GM19035 (cell line): ENCODE results near the gene KYAT1.

ENCODE experiments used
- ATAC-seq: cut with Tn5 transposase; IDR thresholded peaks from one replicate; pipeline ENCODE4 v1.9.1; 2021; ENCODE audit not compliant: unreplicated experiment

Gene KYAT1

DNA sequence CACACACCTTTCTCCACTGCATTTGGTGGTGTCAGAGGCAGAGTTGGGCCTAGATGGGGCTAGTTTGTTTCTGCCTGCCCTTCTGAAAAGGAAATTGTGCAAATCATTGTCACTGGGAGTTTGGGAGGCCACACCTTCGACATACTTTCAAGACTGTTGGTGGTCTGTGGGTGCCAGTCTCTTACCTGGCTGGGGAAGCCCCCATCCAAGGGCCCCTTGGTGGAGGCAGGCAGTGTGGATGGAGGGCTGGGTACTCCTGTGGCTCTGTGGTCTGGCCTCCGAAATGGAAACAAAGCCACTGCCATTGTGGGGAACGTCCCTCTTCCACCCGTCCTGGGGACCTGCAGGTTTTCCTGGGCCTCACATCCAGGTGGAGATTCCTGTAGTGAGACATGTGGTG lies 28.1 kb upstream of the KYAT1 start:
- ATAC-seq = no peak

DNA sequence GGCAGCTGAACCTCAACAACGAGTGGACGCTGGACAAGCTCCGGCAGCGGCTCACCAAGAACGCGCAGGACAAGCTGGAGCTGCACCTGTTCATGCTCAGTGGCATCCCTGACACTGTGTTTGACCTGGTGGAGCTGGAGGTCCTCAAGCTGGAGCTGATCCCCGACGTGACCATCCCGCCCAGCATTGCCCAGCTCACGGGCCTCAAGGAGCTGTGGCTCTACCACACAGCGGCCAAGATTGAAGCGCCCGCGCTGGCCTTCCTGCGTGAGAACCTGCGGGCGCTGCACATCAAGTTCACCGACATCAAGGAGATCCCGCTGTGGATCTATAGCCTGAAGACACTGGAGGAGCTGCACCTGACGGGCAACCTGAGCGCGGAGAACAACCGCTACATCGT lies 26.6 kb upstream of the KYAT1 start:
- no peak for ATAC-seq

DNA sequence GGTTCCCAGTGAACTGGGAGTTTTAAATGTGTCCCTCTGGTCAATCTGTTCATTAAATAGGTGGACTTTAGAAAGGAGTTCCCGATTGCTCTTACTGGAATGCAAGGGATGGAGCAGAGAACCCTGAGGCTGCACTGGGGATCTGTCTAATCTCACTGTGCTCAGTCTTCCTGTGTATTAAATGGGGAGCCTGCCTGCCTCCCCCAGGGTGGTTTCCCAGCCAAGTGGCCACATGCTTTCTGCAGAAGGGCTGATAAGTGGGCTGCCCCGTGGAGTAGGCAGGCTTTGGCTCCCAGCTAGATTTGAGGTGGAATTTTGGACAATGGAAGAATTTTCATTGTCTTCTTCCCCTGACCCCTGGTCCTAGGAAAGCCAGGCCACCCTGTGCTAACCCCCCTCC lies 25.0 kb upstream of the KYAT1 start:
- ATAC-seq = no peak

DNA sequence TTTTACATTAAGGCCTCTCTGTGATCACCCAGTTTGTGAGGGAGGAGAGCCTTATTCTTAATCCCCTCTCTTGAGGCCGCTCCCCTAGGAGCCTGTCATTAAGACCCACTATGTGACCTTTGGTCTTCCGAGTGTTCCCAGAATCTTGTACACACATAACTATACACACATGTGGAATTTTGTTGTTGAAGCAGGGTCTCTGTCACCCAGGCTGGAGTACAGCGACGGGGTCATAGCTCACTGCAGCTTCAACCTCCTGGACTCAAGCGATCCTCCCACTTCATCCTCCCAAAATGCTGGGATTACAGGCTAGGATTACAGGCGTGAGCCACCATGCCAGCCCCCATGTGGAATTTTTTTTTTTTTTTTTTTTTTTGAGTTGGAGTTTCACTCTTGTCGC lies 24.2 kb upstream of the KYAT1 start:
- ATAC-seq = no peak

DNA sequence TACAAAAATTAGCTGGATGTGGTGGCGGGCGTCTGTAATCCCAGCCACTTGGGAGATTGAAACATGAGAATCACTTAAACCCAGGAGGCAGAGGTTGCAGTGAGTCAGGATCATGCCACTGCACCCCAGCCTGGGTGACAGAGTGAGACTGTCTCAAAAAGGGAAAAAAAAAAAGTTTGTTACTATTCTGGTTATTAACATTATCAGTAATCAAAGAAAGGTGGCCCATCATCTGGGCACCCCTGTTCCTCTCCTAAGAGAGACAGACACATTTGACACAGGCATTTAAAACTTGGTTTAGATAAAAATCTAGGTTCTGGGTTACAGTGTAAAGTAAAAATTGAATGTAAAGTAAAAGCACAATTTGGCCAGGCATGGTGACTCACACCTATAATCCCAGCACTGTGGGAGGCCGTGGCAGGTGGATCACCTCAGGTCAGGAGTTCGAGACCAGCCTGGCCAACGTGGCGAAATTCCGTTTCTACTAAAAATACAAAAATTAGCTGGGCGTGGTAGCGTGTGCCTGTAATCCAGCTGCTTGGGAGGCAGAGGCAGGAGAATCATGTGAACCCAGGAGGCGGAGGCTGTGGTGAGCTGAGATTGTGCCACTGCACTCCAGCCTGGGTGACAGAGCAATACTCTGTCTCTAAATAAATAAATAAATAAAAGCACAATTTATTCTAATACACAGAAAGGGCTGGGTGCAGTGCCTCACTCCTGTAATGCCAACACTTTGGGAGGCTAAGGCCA lies 22.3 kb upstream of the KYAT1 start:
- ATAC-seq = no peak

DNA sequence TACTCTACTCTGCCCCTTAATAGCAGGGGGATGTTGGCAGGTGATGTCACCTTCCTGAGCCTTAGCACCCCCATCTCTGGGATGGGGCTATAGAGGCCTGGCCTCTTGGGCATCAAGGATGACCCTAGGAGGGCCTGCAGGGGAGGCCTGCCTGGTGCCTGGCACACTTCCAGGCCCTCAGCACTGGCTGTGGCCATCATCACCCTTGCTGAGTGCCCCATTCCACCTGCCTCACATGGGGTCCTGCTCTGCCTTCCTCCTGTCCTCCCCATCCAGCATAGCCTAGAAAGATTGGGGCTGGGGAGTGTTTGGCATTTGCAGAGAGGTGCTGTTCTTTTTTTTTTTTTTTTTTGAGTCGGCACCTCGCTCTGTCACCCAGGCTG lies 21.3 kb upstream of the KYAT1 start:
- ATAC-seq = no peak

DNA sequence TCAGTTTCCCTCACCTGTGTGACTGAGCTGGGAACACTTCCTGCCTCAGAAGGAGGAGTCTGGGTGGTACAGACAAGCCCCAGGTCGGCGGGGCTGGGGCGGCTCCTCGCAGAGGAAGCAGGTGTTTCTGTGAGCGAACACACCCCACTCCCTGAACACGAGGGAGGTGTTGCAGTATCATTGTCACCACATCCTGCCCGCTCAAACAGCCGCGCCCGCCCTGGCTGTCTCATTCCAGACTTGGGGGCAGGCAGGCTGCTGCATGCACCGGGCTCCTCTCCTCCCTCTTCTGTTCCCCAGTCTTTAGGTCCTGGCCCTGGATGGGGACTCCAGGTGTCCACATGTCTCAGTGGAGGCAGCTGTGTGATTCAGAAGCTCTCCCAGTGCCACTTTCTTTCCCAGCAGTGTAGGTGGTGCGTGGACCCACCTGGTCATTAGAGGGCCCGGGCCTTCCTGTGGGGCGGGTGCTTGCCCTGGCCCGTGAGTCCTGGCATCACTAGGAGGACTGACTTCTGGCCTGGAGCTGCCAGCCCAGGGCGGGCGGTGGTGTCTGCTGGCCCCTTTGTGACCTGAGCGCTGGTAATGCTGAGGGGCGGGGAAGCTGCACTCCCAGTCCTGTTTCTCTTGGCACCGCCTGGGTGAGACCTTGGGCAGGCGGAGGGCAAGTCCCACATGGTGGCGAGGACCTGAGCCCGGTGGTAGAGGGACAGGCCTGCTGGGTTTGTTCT lies 20.8 kb upstream of the KYAT1 start:
- peak; percentile 86 for ATAC-seq

DNA sequence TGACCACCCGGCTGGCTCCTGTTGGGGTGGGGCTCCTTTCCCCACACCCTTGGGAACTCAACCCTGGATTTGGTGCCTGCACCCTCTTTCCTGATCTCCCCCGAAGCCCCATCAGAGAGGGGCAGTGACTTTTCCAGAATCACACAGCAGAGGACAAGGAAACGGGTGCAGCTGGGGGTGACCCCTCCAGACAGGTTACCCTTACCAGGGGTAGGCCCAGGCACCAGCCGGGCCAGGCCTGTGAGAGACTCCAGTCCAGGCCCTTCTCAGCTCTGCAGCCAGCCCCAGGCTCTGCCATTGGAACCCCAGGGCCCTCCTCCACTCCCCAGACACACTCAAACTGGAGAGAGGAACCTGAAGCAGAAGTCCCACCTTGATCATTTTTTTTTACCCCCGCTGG lies 20.1 kb upstream of the KYAT1 start:
- ATAC-seq = peak; percentile 9

DNA sequence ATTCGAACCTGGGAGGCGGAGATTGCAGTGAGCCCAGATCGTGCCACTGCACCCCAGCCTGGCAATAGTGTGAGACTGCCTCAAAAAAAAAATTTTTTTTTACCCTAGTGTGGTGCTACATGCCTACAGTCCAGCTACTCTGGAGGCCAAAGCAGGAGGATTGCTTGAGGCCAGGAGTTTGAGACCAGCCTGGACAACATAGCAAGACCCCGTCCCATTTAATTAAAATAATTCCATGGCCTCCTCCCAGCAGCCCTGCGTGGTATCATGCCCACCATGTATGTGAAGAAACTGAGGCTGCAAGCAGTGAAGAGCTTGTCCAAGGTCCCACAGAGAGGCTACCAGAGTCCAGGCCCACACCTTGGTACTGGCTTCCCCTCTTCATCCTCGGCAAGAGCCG lies 19.6 kb upstream of the KYAT1 start:
- no peak for ATAC-seq

DNA sequence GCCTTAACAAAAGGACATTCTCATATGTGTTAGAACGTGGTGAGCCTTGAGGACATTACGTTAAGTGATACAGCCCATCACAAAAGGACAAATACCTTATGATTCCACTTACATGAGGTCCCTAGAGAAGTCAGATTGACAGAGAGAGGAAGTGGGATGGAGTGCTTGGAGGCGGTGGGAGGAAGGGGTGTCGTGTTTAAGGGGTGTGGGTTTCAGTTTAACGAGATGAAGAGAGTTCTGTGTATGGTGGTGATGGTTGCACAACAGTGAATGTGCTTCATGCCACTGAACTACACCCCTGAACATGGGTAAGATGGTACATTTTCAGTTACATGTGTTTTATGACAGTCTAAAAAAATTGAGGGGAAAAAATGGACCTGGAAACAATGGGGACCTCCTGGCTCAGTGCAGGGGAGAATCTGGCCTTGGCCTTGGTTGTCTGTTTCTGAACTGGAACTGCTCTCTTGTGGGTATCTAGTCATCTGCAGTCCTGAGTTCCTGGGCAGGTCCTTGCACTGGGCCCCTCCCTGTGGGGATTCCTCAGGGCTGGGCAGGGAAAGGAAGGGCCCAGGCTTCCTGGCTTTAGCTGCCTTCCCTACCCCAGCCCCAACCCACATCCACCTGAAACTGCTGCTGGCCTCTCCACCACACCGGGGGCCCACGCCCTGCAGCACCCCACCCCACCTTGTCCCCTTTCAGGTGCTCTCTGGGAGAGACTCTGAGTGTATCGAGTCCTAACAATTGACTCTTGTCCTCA lies 18.0 kb upstream of the KYAT1 start:
- ATAC-seq = no peak

DNA sequence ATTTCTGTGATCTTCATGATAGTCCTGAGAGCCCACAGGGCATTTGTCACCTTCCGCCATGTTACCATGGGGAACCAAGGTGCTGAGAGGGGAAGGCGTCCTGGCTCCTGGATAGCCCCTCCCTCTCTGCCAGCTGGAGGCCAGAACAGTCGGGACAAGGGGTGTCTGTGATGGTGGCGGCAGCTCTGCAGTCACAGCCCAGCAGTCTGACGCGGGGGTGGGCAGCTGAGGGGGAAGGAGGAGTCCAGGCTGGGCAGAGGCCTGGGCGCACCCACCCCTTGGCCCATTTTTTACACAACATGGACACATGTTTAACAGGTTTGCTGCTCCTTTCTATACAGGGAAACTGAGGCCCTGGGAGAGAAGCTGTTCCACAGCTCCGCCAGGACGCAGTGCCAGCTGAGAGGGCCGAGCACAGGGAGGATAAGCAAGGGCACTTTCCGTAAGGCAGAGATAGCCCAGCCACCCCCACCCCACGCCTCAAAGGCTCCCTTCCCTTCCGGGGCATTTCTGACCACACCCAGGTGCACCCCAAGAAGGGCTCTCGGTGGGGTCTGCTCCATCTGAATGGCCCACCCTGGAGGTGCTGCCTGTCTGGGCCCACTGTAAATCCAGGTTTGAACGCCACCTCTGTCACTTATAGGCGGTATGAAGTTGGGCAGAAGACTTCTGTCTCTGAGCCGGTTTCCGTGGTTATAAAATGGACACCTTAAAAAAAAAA lies 17.3 kb upstream of the KYAT1 start:
- no peak for ATAC-seq

DNA sequence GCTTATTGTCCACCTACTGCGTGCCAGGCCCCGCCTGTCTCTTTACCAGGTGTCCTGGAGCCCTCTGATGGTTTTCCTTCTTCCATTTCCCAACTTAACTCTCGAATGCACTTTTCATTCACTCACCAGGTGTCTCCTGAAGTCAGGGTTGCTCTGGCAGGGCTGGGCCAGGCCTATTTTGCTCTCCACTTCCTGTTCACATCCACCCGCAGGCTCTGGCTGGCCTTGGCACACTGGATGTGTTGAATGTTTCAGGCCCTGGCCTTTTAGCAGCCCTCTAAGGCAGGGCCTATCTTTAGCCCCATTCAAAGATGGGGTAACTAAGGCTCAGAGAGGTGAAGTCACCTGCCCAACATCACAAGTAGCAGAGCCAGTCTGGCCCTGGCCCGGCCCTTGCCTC lies 16.6 kb upstream of the KYAT1 start:
- no peak for ATAC-seq

DNA sequence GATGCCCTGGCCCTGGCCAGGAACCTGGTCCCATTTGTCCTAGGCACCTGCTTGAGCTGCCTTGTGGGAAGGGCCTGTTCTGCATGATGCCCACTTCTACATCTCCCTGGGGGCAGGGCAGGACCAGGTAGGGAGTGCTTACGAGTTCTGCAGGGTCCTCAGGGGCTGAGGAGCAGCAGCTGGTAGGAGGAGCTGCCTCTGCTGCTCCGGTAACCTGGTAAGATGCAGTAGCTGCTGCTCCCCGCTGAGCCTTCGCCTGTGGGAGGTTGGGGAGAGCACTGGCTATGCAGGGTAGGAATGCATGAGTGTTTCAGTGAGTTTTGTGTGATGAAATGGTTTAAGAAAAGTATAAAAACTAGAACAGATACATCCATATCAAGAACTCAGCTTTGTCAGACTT lies 13.8 kb upstream of the KYAT1 start:
- ATAC-seq = no peak

DNA sequence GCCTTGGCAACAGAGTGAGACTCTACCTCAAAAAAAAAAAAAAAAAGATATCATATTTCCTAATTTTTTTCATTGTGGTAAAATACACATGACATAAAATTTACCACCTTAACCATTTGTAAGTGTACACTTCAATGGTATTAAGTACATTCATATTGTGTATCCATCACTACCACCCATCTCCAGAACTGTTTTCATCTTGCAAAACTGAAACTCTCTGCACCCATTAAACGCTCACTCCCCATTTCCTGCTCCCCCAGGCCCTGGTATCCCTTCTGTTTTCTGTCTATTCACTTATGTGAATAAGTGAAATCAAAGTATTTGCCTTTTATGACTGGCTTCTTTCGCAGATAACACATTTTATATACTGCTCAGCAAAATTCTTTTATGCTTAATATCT lies 13.0 kb upstream of the KYAT1 start:
- ATAC-seq = no peak

DNA sequence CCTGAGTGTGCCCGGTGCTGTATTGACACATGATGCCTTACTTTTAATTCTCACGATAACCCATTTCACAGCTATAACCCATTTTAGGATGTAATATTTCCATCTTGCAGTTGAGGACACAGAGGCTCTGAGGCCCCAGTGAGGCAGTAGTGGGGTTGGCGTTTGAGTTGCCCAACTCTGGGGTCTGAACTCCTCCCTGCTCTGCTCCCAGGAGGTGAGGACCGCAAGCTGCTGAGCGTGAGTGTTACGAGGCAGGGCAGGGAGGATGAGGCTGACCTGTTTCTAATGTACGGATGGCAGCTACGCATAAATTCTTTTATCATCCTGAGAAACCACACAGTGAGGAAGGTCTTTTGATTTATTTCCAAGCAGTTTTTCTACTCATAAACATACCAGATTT lies 11.6 kb upstream of the KYAT1 start:
- no peak for ATAC-seq

DNA sequence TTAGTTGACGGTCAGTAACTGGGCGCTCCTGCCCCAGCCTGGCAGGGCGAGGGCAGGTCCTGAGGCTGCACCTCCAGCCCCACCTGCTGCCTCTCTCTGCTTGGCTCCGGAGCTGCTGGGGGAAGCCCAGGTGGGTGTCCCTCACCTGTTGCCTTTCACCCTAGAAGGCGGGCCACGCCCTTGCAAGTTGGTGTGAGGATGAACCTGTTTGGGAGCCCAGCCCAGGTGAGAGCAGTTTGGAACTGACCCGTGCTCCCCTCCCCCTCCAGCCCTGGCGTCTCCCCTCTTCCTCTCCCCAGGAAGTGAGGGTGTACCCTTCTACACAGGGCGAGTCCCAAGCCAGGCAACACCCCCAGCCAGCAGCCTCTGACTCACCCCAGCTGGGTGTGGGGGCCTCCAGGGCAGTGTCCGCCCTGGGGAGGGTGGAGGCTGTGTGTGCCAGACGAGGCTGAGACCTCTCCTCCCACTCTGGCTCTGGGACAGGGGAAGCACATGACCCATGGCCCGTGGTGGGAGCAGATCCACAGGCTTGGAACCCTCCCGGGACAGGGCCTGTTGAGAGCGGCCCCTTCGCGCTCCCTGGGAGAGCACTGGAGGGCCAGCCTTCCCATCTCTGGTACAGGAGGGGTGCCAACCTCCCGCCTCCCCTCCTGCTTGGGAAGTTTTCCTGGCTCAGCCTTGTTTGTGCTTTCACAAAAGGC lies 10.6 kb upstream of the KYAT1 start:
- ATAC-seq = no peak

DNA sequence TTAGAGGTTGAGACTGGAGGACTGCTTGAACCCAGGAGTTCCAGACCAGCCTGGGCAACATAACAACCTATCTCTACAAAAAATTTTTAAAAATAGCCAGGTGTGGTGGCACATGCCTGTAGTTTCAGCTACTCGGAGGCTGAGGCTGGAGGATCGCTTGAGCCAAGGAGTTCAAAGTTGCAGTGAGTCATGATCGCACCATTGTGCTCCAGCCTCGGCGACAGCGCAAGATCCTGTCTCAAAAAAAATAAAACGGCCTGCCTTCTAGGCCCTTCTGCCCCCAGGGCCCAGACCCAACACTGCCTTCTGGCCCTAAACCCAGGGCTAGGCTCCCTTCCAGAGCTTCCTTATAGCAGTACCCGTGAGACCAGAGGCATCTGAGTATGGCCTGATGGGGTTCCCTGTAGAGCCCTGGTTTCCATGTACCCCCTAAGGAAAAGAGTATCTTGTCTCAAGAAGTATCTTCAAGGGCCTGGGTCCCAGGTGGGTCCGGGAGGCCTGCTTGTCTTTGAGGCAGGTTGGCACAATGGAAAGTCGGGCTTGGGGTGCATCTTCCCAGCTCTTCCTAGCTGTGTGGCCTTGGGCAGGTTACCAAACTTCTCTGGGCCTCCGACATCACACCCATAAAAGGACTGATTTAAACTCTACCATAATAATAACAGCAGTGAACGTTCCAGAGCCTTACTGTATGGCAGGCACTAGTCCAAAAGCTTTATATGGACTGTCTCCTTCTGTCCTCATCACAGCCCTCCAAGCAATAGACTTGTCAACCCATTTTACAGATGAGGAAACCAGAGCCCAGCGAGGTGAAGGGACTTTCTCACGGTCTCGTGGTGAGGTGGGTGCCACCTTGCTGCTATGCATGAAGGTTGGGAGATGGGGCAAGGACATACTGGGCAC lies 9.8 kb upstream of the KYAT1 start:
- no peak for ATAC-seq

DNA sequence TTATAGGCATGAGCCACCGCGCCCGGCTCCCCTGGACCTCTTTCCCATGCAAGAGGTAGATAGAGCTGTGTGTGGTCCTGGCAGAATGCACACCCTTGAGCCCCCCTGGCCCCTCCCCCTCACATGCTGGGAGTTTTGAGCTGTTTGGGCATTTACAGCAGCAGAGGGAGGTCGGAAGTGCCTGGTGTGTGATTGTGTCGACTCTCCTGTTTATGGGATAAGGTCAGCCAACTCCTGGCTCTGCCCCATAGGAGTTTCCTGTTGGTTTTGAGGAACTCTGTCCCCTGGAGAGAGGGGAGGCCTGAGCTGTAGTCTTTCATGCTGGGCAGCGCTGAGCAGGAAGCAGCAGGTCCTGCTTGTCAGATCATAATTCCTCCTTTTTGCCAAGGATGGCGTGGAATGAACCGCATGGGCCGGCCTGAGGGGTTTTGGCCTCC lies 6.2 kb upstream of the KYAT1 start:
- ATAC-seq = no peak

DNA sequence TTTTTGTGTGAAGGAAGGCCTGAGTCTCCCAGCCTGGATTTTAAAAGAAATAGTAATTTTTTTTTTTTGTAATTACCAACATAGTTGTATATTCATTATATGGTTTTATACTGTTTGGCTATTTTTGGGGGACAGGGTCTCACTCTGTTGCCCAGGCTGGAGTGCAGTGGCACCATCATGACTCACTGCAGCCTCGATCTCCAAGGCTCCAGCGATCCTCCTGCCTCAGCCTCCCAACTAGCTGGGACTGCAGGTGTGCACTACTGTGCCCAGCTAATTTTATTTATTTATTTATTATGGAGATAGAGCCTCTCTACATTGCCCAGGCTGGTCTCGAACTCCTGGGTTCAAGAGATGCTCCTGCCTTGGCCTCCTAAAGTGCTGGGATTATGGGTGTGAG lies 5.3 kb upstream of the KYAT1 start:
- no peak for ATAC-seq
